ENCODE measurements around the gene FARP2.

DNA sequence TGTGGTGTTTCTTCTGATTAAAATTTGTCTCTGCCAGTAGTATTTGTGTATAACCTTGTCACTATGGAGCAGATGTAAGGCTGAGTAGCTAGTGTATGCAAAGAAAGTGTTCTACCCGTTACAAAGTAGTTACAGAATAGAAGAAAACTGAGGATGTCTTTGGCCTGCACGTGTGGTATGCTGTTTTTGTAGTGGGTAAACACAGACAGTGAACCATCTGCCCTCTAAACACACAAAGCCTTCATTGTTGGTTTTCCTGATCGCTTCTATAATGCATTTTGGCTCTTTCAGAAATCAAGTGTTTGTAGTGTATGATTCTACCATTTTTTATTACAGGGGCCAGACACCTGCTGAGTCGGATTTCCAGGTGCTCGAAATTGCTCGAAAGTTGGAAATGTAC lies 61.5 kb downstream of the FARP2 start:
- TF ChIP-seq, protein P1, sequence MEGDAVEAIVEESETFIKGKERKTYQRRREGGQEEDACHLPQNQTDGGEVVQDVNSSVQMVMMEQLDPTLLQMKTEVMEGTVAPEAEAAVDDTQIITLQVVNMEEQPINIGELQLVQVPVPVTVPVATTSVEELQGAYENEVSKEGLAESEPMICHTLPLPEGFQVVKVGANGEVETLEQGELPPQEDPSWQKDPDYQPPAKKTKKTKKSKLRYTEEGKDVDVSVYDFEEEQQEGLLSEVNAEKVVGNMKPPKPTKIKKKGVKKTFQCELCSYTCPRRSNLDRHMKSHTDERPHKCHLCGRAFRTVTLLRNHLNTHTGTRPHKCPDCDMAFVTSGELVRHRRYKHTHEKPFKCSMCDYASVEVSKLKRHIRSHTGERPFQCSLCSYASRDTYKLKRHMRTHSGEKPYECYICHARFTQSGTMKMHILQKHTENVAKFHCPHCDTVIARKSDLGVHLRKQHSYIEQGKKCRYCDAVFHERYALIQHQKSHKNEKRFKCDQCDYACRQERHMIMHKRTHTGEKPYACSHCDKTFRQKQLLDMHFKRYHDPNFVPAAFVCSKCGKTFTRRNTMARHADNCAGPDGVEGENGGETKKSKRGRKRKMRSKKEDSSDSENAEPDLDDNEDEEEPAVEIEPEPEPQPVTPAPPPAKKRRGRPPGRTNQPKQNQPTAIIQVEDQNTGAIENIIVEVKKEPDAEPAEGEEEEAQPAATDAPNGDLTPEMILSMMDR (IDR thresholded peaks at IDR 0.05) = no peak
- no peak for TF ChIP-seq ZFX (IDR thresholded peaks at IDR 0.05; ENCODE audit: borderline replicate concordance)
